ENCODE measurements around the gene NFYC. TPM values are rescaled to one million over a fixed set of nuclear protein-coding genes. Genes with fewer than 3 reads are reported as not detected.
A peak's percentile ranks its signal among the peaks of the same experiment; 100 is the strongest.

NFYC gene
- total RNA-seq, 4 donors from 2014 or later = 31.8 to 63.3 (median 44.0) TPM

DNA sequence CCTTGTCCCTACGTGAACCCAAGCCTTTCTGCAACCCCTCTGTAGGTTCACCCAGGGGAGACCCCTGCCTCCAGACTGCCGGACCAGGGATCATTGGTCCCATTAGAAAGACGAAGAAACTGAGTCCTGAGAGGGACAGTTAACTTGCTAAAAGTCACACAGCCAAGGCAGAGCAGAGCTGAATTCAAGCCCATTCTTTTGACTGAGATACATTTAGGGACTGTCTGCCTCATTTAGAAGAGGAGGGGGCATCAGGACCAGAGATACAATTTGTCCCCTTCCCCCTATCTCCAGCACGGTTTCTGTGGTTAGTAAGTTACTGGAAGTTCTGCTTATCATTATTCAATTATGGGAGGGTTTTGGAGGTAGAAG is 111.2 kb downstream of the NFYC start:
- H3K27me3 ChIP-seq = no peaks in the 10 kb centered on the region
- peak overlapping the region in 1 of 2 donors; percentile 34 for H3K4me3 ChIP-seq
- intact Hi-C loops (cut with DNase I; ENCODE audit: low total_unique reads) = no loop called here
- H3K9me3 ChIP-seq = no peaks in the 10 kb centered on the region
- no peak for DNase-seq
- no peak for TF ChIP-seq POLR2A (IDR thresholded peaks at IDR 0.05)
- no peak for TF ChIP-seq CTCF (IDR thresholded peaks at IDR 0.05)
- no peaks in the 10 kb centered on the region for H3K36me3 ChIP-seq
- H3K27ac ChIP-seq = peak overlapping the region; percentile 87 to 88
- peaks cover 13 to 24% of the 10 kb centered on the region in 2 donors for H3K4me1 ChIP-seq

GRCh38 chr1:40803447-40803846 is 111.9 kb downstream of the NFYC start:
- Histone ChIP-seq H3K27me3 (no peaks in the 10 kb centered on the region), H3K36me3 (no peaks in the 10 kb centered on the region), H3K4me1 (peaks cover 13 to 24% of the 10 kb centered on the region in 2 donors), H3K4me3 (no peak overlapping the region), H3K27ac (peak overlapping the region; percentile 87 to 88), H3K9me3 (no peaks in the 10 kb centered on the region)
- DNase-seq = no peak
- intact Hi-C loops (cut with DNase I; ENCODE audit: low total_unique reads) = no loop called here
- TF ChIP-seq CTCF (IDR thresholded peaks at IDR 0.05) = no peak
- no peak for TF ChIP-seq POLR2A (IDR thresholded peaks at IDR 0.05)

DNA sequence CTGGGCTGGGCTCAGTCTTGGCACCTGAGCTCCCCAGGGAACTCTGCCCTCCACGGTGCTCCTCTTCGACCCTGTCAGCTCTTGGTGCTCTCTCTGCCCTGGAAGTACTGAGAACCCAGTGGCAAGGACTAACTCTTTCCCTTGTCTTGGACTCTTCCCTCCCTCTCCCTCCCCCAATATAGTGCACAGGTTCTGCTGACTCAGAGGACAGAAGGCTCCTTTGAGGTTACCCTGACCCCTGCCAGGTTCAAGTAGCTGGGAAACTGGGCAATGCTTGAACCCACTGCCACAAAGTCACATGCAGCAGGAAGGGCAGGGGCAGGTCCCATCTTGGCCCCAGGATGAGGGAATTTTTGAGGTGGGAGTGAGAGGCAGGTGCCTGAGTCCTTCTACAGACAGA is 112.4 kb downstream of the NFYC start:
- TF ChIP-seq CTCF (IDR thresholded peaks at IDR 0.05) (no peak), POLR2A (IDR thresholded peaks at IDR 0.05) (no peak)
- H3K4me1 ChIP-seq = peaks cover 13 to 24% of the 10 kb centered on the region in 2 donors
- no peaks in the 10 kb centered on the region for H3K36me3 ChIP-seq
- no peak for DNase-seq
- no peaks in the 10 kb centered on the region for H3K27me3 ChIP-seq
- intact Hi-C loops (cut with DNase I; ENCODE audit: low total_unique reads) = no loop called here
- H3K4me3 ChIP-seq = no peak overlapping the region
- no peaks in the 10 kb centered on the region for H3K9me3 ChIP-seq
- H3K27ac ChIP-seq = peak overlapping the region; percentile 12 to 87

- TF ChIP-seq CTCF (IDR thresholded peaks at IDR 0.05) (no peak), POLR2A (IDR thresholded peaks at IDR 0.05) (no peak)
- no peak overlapping the region for H3K4me3 ChIP-seq
- no peak for DNase-seq
- H3K27me3 ChIP-seq = no peaks in the 10 kb centered on the region
- H3K4me1 ChIP-seq = peaks cover 0 to 8% of the 10 kb centered on the region in 2 donors
- no peaks in the 10 kb centered on the region for H3K36me3 ChIP-seq
- peak overlapping the region; percentile 65 to 70 for H3K27ac ChIP-seq
- intact Hi-C loops (cut with DNase I; ENCODE audit: low total_unique reads) = no loop called here
- no peaks in the 10 kb centered on the region for H3K9me3 ChIP-seq
Observed at GRCh38 chr1:40806240-40806639, 114.7 kb downstream of the NFYC start.

GRCh38 chr1:40806731-40807695 is 115.5 kb downstream of the NFYC start:
- H3K4me3 ChIP-seq = no peak overlapping the region
- H3K27me3 ChIP-seq = no peaks in the 10 kb centered on the region
- H3K27ac ChIP-seq = peak overlapping the region; percentile 65 to 70
- intact Hi-C loops (cut with DNase I; ENCODE audit: low total_unique reads) = no loop called here
- no peaks in the 10 kb centered on the region for H3K36me3 ChIP-seq
- TF ChIP-seq POLR2A (IDR thresholded peaks at IDR 0.05) (no peak), CTCF (IDR thresholded peaks at IDR 0.05) (no peak)
- peaks cover 0 to 1% of the 10 kb centered on the region in 2 donors for H3K4me1 ChIP-seq
- DNase-seq = peak; percentile 64 to 67
- no peaks in the 10 kb centered on the region for H3K9me3 ChIP-seq

Measured in uterus (tissue), 4 donors.